ENCODE measurements around the gene THSD8.

DNA sequence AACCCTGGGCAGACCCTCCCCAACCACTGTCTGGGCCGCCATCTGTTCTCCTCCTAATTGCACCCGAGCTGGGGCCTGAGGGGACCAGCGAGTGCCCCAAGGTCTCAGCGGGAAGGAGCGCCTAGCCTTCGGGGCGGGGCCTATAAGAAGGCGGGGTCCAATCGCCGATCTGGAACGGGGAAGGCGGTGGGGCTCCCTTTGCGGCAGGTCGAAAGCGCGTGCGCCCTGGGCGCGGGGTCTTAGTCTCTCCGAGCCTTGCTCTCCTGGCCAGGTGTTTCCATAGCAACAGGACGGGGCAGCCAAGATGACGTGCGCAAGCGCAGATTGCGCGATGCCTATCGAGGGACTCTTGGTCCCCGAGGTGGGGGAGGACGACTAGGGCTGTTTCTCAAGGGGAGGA, 39.2 kb downstream of the THSD8 start:
- TF ChIP-seq, protein P1, sequence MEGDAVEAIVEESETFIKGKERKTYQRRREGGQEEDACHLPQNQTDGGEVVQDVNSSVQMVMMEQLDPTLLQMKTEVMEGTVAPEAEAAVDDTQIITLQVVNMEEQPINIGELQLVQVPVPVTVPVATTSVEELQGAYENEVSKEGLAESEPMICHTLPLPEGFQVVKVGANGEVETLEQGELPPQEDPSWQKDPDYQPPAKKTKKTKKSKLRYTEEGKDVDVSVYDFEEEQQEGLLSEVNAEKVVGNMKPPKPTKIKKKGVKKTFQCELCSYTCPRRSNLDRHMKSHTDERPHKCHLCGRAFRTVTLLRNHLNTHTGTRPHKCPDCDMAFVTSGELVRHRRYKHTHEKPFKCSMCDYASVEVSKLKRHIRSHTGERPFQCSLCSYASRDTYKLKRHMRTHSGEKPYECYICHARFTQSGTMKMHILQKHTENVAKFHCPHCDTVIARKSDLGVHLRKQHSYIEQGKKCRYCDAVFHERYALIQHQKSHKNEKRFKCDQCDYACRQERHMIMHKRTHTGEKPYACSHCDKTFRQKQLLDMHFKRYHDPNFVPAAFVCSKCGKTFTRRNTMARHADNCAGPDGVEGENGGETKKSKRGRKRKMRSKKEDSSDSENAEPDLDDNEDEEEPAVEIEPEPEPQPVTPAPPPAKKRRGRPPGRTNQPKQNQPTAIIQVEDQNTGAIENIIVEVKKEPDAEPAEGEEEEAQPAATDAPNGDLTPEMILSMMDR (IDR thresholded peaks at IDR 0.05): no peak
- no peak for TF ChIP-seq EZH2phosphoT487 (IDR thresholded peaks at IDR 0.05)
